ENCODE measurements around the gene PDE4D.

DNA sequence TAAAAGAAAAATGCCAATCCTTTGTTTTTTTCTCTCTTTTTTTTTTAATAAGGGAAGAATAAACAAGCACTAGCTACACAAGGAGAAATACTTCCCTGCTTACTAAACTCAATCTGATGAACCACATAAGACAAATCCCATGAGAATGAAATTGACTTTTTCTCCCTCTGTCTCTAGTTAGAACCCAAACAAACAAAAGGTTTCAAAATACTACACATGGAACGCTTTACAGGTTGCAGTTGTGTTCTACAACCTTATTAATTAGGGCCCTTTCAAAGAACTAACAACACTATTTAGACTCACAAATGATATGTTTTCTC lies 124.5 kb downstream of the PDE4D start:
- TF ChIP-seq POLR2AphosphoS5 (IDR thresholded peaks at IDR 0.05; ENCODE audit: low read depth, low read length), result no peak
- no peak for TF ChIP-seq POLR2A (IDR thresholded peaks at IDR 0.05; ENCODE audit: low read depth, low read length)
- TF ChIP-seq TAF1 (IDR thresholded peaks at IDR 0.05; ENCODE audit: low read depth, low read length), result no peak
- TF ChIP-seq SPI1 (IDR thresholded peaks at IDR 0.05; ENCODE audit: low read depth, low read length), result no peak
- TF ChIP-seq POU2F2 (IDR thresholded peaks at IDR 0.05; ENCODE audit: low read depth, low read length), result no peak
